GM12891 (cell line): ENCODE results near the gene AP1M2.

ENCODE experiments used
- POLR2A ChIP-seq: IDR thresholded peaks from 2 replicates; pipeline ENCODE4 v1.6.1; 2011; ENCODE audit warnings: low read depth, low read length, control low read depth
- POLR2AphosphoS5 ChIP-seq: IDR thresholded peaks from 2 replicates; pipeline ENCODE4 v1.6.1; 2011; ENCODE audit warnings: low read depth, low read length, control low read depth
- SPI1 ChIP-seq: IDR thresholded peaks from 2 replicates; pipeline ENCODE4 v1.6.1; 2011; ENCODE audit warnings: low read depth, low read length, control low read depth

GRCh38 chr19:10636304-10636972 is 49.3 kb upstream of the AP1M2 start:
- TF ChIP-seq SPI1 (no peak), POLR2AphosphoS5 (no peak), POLR2A (no peak)
